ENCODE measurements around the gene CBFB. TPM values are rescaled to one million over a fixed set of nuclear protein-coding genes. Genes with fewer than 3 reads are reported as not detected.
"Not testable (repeated sequence)": the region's sequence is repeated elsewhere in the genome, so short reads cannot be mapped to it uniquely, and the experiment has no call there.

Gene CBFB
- total and polyA plus RNA-seq, 5 experiments from 2014 or later = 61.2 to 95.0 (median 79.8) TPM

DNA sequence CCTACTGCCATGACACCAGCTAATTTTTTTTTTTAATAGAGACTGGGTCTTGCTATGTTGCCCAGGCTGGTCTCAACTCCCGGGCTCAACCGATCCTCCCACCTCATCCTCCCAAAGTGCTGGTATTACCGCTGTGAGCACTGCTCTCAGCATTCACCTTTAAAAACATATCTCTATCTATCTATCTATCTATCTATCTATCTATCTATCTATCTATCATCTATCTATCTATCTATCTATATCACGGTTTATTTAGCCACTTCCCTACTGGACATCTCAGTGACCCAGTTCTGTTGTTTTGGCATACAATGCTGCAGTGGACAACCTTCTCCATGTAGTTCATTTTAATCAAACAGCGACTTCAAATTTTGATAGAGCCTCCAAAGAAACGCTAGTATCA is 79.5 kb downstream of the CBFB start:
- Mint-ChIP-seq H3K4me1 (peaks cover 16 to 44% (median 36%) of the 10 kb centered on the region in 4 donors), H3K4me3 (peak overlapping the region in 5 of 10 donors; percentile 8 to 95 (median 18)), H3K27me3 (no peaks in the 10 kb centered on the region), H3K36me3 (peaks cover 0 to 2% (median 0%) of the 10 kb centered on the region in 3 donors), H3K9me3 (no peaks in the 10 kb centered on the region), H3K27ac (peak overlapping the region in 1 of 10 donors; percentile 37)
- ATAC-seq = no peak
- POLR2A ChIA-PET = no interaction called here
- no peak for DNase-seq

DNA sequence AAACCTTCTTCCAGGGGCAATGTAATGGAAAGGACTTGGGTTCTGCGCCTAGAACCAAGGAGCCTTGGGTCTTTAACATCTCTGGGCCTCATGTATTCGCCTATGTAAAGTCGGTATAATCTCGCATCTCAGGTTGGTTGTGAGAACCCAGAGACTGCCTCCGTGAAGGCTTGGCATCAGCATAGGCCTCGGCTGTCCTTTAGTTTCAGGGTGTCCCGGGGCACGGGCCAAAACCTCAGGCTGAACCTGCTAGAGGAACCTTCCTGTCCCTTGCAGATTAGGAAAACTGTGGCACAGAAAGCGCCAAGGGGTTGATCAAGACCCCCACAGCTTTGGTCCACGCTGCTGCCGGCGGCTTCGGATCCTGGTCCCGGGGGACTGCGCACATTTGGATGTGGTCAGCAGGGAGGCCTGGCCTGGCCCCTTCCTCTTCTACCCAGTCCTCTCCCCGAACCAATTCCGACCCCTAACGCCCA is 80.0 kb downstream of the CBFB start:
- POLR2A ChIA-PET = interaction anchor here (0.6 to 1.7 kb wide), 5 partner anchors 12 to 91 kb away, joined by 3 to 8 read pairs (median 5); partner anchors contain the start of genes CBFB, FBXL8 and TRADD
- H3K27me3 Mint-ChIP-seq = no peaks in the 10 kb centered on the region
- ATAC-seq (no peak), DNase-seq (no peak)
- H3K4me3 Mint-ChIP-seq = peak overlapping the region; percentile 90 to 98 (median 94)
- peaks cover 0 to 2% (median 0%) of the 10 kb centered on the region in 3 donors for H3K36me3 Mint-ChIP-seq
- no peaks in the 10 kb centered on the region for H3K9me3 Mint-ChIP-seq
- H3K4me1 Mint-ChIP-seq = peaks cover 16 to 47% (median 38%) of the 10 kb centered on the region in 4 donors
- peak overlapping the region in 7 of 10 donors; percentile 84 to 94 (median 90) for H3K27ac Mint-ChIP-seq

DNA sequence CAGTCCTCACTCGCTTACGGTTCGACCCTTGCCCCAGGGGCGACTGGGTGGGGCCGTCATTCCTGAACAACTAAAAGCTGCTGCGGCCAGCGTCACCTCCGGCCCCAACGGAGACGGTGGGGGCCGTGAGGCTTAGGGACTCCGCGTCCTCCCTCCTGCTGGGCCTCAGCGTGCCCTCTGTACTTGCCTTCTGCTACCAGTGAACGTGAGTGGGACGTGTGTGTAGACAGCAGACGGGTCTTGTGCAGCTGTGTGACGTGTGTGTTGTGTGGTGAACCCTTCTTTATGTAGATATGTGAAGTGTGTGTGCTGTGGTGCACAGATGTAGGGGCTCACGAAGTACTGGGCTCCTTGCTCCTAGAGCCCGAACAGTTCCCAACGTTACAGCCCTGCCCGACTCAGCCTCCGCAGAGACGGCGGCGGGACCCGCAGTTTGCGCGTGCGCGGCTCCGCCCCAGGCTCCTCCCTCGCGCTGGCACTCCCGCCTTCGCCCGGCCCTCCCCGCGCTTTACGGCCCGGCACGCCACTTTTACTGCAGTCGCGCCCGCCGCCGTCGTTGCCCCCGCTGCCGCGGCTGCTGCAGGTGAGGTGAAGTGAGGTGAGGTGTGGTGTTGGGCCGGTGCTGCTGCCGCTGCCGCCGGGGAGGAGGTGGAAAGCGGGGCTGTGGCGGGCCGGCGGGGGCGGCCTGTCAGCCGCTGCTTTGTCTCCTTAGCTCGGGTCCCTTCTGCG is 80.6 kb downstream of the CBFB start, which contains the start of gene PHAF1:
Gene PHAF1, plus strand, starts transcription at position 535 of the 729 bp plus-strand sequence. CDS start 235 bp downstream, outside the sequence.
- Mint-ChIP-seq H3K27ac (peak within 1 kb of the TSS; percentile 84 to 96 (median 91)), H3K27me3 (no peaks in the 10 kb centered on the region), H3K9me3 (no peaks in the 10 kb centered on the region), H3K36me3 (peaks cover 0 to 2% (median 2%) of the 10 kb centered on the region in 3 donors), H3K4me1 (peaks cover 19 to 50% (median 41%) of the 10 kb centered on the region in 4 donors), H3K4me3 (peak within 1 kb of the TSS; percentile 90 to 98 (median 94))
- DNase-seq (peak; percentile 91 to 99 (median 97)), ATAC-seq (peak; percentile 90 to 93)
- POLR2A ChIA-PET = interaction anchor here (0.6 to 1.7 kb wide), 9 partner anchors 12 to 152 kb away, joined by 3 to 8 read pairs (median 5); partner anchors contain the start of genes B3GNT9, CBFB, FBXL8 and TRADD

DNA sequence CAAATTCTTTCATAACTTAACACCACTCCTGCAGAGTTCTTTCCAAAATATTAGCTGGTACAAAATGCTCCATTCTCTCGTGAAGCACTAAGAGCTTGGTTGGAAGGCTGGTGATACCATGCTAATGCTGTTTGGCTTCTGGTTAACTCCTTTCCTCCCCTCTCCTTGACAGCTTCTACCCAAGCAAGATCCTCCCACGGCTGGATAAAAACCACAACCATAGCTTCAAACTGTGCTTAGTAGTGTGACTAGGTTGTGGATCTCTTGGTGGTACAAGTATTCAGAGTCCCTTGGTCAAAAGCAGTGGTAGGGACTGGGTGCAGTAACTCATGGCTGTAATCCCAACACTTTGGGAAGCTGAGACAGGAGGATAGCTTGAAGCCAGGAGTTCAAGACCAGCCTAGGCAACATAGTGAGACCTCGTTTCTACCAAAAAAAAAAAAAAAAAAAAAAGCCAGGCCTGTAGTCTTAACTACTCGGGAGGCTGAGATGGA is 83.0 kb downstream of the CBFB start:
- Mint-ChIP-seq H3K27me3 (no peaks in the 10 kb centered on the region), H3K4me1 (peaks cover 26 to 59% (median 49%) of the 10 kb centered on the region in 4 donors), H3K4me3 (peak overlapping the region in 5 of 10 donors; percentile 14 to 98 (median 91)), H3K36me3 (peaks cover 0 to 8% (median 2%) of the 10 kb centered on the region in 3 donors), H3K27ac (peak overlapping the region in 3 of 10 donors; percentile 26 to 74 (median 48)), H3K9me3 (no peaks in the 10 kb centered on the region)
- DNase-seq = no peak
- POLR2A ChIA-PET = interaction anchor here (0.8 kb wide), 1 partner anchor 47 kb away, joined by 11 read pairs; the partner anchor contains the start of genes FBXL8 and TRADD
- ATAC-seq = no peak

DNA sequence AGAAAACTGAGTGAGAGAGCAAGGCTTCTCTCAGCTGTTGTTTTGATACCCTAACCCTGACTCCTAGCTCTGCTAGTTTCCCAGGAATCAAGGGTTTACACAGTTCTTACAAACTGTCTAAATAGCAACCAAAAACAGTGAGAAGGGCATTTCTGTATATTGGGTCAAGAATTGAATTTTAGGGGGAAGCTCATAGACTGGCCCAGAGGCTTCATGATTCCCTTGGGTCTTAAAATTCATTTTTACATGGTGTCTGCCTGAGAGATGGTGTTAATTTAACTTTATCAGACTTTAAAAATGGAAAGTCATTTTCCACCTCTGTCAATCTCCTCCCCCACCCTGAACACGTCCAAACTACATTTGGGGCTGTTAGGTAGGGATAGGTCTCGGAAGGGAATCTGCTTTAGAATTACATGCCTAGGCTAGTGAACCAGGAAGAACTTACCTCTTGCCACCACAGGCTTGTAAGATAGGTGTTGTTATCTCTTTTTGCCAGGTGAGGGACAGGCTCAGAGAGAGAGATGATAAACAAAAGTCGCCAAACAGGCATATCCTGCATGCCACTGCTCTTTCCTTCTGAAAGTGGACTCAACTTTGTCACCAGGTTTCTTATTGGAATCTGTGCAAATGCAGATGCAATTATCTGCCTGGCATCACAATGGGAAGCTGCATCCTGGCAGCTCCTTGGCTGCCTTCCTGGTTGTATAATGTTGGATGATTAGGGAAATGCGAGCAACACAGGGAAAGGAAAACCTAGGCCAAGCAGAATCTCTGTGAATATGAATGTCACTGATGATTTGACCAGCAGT is 83.8 kb downstream of the CBFB start:
- POLR2A ChIA-PET = interaction anchor here (0.5 to 0.8 kb wide), 3 partner anchors 11 to 56 kb away, joined by 3 to 11 read pairs (median 3); partner anchors contain the start of genes FBXL8 and TRADD
- Mint-ChIP-seq H3K4me1 (peaks cover 26 to 62% (median 49%) of the 10 kb centered on the region in 4 donors), H3K9me3 (no peaks in the 10 kb centered on the region), H3K27ac (peak overlapping the region in 3 of 10 donors; percentile 26 to 74 (median 58)), H3K4me3 (no peak overlapping the region), H3K27me3 (no peaks in the 10 kb centered on the region), H3K36me3 (peaks cover 0 to 10% (median 2%) of the 10 kb centered on the region in 3 donors)
- no peak for ATAC-seq
- DNase-seq = no peak

DNA sequence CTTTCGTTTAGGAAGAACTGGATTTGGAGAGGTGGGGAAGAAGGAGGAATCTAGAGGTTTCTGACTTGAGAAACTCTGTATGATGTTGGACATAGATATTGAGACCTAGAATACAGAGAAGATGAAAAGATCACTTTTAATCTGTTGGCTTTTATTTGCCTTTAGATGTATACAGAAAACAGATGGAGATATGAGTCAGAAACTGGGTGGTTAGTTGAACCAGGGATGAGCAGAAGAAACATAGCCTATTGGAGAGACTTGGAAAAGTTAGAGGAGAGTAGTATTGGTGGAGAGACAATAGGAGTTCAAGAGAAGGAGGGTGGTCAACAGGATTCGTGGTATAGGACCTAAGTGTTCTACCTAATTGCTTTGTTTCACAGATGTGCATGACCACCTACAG is 85.8 kb downstream of the CBFB start:
- no peak for DNase-seq
- H3K4me1 Mint-ChIP-seq = peaks cover 23 to 58% (median 42%) of the 10 kb centered on the region in 4 donors
- no peaks in the 10 kb centered on the region for H3K9me3 Mint-ChIP-seq
- no peaks in the 10 kb centered on the region for H3K27me3 Mint-ChIP-seq
- ATAC-seq = no peak
- POLR2A ChIA-PET = no interaction called here
- H3K36me3 Mint-ChIP-seq = peaks cover 0 to 17% (median 3%) of the 10 kb centered on the region in 3 donors
- H3K4me3 Mint-ChIP-seq = no peak overlapping the region
- H3K27ac Mint-ChIP-seq = peak overlapping the region in 6 of 10 donors; percentile 16 to 48 (median 28)

DNA sequence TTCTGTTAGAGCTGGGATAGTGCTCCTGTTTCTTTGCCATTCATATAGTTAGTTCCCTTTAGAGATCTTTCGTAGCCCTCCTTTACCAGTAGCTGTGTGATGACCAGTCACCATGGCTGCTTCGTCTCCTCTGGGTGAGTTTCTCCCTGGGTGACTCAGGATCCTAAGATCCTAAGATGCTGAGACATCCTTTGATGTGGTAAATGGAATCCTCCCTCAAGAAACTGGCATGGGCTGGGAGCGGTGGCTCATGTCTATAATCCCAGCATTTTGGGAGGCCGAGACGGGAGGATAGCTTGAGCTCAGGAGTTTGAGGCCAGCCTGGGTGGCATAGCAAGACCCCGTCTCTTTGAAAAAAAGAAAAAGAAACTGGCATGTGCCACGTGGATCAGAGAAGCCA is 86.7 kb downstream of the CBFB start:
- Mint-ChIP-seq H3K27ac (peak overlapping the region in 1 of 10 donors; percentile 21), H3K27me3 (no peaks in the 10 kb centered on the region), H3K4me1 (peaks cover 19 to 56% (median 35%) of the 10 kb centered on the region in 4 donors), H3K4me3 (no peak overlapping the region), H3K36me3 (peaks cover 2 to 24% (median 6%) of the 10 kb centered on the region in 3 donors), H3K9me3 (no peaks in the 10 kb centered on the region)
- ATAC-seq (no peak), DNase-seq (no peak)
- POLR2A ChIA-PET = interaction anchor here (0.7 kb wide), 1 partner anchor 9 kb away, joined by 4 read pairs; no protein-coding TSS in a partner anchor

DNA sequence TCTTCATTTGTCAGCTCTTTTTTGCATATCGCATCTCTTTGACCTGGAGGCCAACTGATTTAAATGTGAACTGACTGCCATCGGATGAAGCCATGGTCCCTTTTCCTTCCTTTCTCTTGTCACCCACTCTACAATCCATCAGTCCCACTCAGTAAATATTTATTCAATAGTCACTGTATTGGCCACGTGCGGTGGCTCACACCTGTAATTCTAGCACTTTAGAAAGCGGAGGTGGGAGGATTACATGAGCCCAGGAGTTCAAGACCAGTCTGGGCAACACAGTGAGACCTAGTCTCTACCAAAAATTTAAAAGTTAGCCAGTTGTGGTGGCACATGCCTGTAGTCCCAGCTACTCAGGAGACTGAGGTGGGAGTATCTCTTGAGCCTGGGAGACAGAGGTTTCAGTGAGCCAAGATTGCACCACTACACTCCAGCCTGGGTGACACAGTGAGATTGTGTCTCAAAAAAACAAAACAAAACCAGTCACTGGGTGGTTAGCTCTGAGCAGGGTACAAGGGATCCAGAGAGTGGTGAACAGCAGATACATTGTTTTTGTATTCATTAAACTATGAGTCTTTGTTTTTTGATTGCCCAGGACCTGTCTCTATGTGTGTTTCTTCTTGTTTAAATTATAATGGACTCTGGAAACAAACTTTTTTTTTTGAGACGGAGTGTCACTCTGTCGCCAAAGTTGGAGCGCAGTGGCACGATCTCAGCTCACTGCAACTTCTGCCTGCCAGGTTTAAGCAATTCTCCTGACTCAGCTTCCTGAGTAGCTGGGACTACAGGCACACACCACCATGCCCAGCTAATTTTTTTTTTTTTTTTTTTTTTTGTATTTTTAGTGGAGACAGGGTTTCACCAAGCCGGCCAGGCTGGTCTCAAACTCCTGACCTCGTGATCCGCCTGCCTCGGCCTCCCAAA is 87.7 kb downstream of the CBFB start:
- no peaks in the 10 kb centered on the region for H3K27me3 Mint-ChIP-seq
- no peak overlapping the region for H3K4me3 Mint-ChIP-seq
- H3K27ac Mint-ChIP-seq = peak overlapping the region in 6 of 10 donors; percentile 19 to 63 (median 40)
- DNase-seq = no peak
- ATAC-seq = no peak
- POLR2A ChIA-PET = interaction anchor here (0.7 kb wide), 1 partner anchor 50 kb away, joined by 5 read pairs; no protein-coding TSS in a partner anchor
- peaks cover 5 to 29% (median 6%) of the 10 kb centered on the region in 3 donors for H3K36me3 Mint-ChIP-seq
- peaks cover 14 to 46% (median 28%) of the 10 kb centered on the region in 4 donors for H3K4me1 Mint-ChIP-seq
- no peaks in the 10 kb centered on the region for H3K9me3 Mint-ChIP-seq

DNA sequence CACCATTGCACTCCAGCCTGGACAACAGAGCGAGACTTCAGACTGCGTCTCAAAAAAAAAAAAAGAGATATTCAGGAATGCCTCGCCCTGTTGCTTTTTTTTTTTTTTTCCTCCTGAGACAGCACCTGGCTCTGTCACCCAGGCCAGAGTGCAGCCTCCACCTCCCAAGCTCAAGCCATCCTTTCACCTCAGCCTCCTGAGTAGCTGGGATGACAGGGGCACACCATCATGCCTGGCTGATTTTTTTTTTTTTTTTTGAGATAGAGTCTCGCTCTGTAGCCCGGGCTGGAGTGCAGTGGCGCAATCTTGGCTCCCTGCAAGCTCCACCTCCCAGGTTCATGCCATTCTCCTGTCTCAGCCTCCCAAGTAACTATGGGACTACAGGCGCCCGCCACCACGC is 88.8 kb downstream of the CBFB start:
- H3K36me3 Mint-ChIP-seq = peaks cover 5 to 38% (median 9%) of the 10 kb centered on the region in 3 donors
- H3K9me3 Mint-ChIP-seq = no peaks in the 10 kb centered on the region
- DNase-seq (no peak), ATAC-seq (no peak)
- H3K27ac Mint-ChIP-seq = no peak overlapping the region
- no peak overlapping the region for H3K4me3 Mint-ChIP-seq
- peaks cover 10 to 36% (median 18%) of the 10 kb centered on the region in 4 donors for H3K4me1 Mint-ChIP-seq
- H3K27me3 Mint-ChIP-seq = no peaks in the 10 kb centered on the region
- POLR2A ChIA-PET = interaction anchor here (0.7 kb wide), 2 partner anchors 51 to 60 kb away, joined by 5 to 6 read pairs; no protein-coding TSS in a partner anchor

DNA sequence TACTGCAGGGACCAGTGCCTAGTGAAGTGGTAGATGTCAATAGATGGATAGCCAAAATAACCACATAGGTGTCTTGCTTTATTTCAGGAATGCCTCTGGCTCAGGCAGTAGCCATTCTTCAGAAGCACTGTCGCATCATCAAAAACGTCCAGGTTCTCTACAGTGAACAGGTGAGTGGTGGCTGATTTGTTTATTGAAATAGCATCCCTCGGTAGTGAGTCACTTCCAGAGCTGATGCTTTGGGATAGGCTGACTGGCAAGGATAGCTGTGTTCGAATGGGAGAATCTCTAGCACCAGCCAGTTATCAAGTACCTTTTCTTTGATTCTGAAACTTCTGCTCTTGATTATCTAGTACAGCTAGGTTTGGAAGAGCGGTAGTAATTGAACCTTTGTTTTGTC is 91.1 kb downstream of the CBFB start:
- POLR2A ChIA-PET = no interaction called here
- peak overlapping the region in 1 of 10 donors; percentile 62 for H3K27ac Mint-ChIP-seq
- no peaks in the 10 kb centered on the region for H3K9me3 Mint-ChIP-seq
- peaks cover 5 to 55% (median 11%) of the 10 kb centered on the region in 3 donors for H3K36me3 Mint-ChIP-seq
- ATAC-seq (no peak), DNase-seq (no peak)
- H3K27me3 Mint-ChIP-seq = no peaks in the 10 kb centered on the region
- no peak overlapping the region for H3K4me3 Mint-ChIP-seq
- H3K4me1 Mint-ChIP-seq = peaks cover 2 to 21% (median 5%) of the 10 kb centered on the region in 4 donors

DNA sequence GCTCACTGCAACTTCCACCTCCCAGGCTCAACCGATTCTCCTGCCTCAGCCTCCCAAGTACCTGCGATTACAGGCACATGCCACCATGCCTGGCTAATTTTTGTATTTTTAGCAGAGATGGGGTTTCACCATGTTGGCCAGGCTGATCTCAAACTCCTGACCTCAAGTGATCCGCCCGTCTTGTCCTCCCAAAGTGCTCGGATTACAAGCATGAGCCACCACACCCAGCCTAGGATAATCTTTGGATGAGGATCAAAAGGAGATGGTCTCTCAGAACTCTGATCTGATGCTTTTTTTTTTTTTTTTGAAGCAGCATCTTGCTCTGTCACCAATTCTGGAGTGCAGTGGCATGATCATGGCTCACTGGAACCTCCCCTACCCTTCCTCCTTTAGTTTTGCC is 93.8 kb downstream of the CBFB start:
- H3K4me3 Mint-ChIP-seq, H3K9me3 Mint-ChIP-seq, H3K27me3 Mint-ChIP-seq, POLR2A ChIA-PET, H3K4me1 Mint-ChIP-seq, H3K27ac Mint-ChIP-seq, DNase-seq, ATAC-seq: not testable (repeated sequence)
- H3K36me3 Mint-ChIP-seq = peaks cover 10 to 77% (median 17%) of the 10 kb centered on the region in 3 donors
